Prostate gland (tissue), 2 donors: ENCODE measurements around the gene CDC42EP3.

Source experiments
- CTCF ChIP-seq, 4 experiments: fragments of 200-600 bp in 2 of 4; fragments of 450-650 bp in 2 of 4; sonication (generic) in 2 of 4; IDR thresholded peaks; 1 replicate in 3 of 4; 2 replicates in 1 of 4; pipeline ENCODE4 v1.5.1; 2016 to 2019; ENCODE audit warnings: antibody characterized with exemption in 4 of 4, mild to moderate bottlenecking in 2 of 4, moderate library complexity in 2 of 4
- POLR2A ChIP-seq: fragments of 450-650 bp; IDR thresholded peaks from one replicate; pipeline ENCODE4 v1.6.1; 2016; ENCODE audit warnings: antibody characterized with exemption, mild to moderate bottlenecking

- TF ChIP-seq CTCF (IDR thresholded peaks at IDR 0.05) (no peak), POLR2A (no peak)
Measured at GRCh38 chr2:37676274-37676673, 4.8 kb upstream of the CDC42EP3 start.
